NCI-H345 treated with DMSO at 0.1 percent for 48 hours (cell line): ENCODE measurements around the gene HBB.
"Not testable (repeated sequence)": the region's sequence is repeated elsewhere in the genome, so short reads cannot be mapped to it uniquely, and the experiment has no call there.

Experiments used
- DNase-seq: peaks from one replicate; lab custom pipeline; 2025; ENCODE audit not compliant: unreplicated experiment; lab: John Stamatoyannopoulos, UW

HBB gene

GRCh38 chr11:5226732-5227310 lies at the start of gene HBB:
HBB (minus strand) TSS chr11:5227071; CDS start chr11:5227021, 50 bp downstream.
- DNase-seq, result peak; percentile 82

DNA sequence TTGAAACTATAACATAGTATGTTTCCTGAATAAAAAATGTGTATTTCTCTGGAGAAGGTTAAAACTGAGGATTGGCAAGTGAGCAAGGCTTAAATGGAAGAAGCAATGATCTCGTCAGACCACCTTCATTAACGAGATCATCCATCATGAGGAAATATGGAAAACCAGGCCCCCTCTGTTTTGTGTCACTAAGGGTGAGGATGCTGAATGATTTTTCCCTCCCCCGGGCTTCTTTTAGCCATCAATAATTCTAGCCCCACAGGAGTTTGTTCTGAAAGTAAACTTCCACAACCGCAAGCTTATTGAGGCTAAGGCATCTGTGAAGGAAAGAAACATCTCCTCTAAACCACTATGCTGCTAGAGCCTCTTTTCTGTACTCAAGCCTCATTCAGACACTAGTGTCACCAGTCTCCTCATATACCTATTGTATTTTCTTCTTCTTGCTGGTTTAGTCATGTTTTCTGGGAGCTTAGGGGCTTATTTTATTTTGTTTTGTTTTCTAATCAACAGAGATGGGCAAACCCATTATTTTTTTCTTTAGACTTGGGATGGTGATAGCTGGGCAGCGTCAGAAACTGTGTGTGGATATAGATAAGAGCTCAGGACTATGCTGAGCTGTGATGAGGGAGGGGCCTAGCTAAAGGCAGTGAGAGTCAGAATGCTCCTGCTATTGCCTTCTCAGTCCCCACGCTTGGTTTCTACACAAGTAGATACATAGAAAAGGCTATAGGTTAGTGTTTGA lies 48.7 kb upstream of the HBB start:
- no peak for DNase-seq

DNA sequence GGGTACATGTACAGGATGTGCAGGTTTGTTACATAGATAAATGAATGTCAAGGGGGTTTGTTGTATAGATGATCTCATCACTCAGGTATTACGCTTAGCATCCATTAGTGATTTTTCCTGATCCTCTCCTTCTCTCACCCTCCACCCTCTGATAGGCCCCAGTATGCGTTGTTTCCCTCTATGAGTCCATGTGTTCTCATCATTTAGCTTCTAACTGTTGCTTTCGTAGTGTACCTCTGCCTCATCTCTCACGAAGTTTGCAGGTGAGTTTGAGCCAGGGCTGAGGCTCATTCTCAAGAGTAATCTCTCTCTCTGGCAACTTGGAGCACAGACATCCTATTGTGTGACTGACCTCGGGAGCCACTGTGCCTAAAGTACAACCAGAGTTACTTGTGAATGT lies 47.5 kb upstream of the HBB start:
- no peak for DNase-seq

- DNase-seq, result no peak
Measured at GRCh38 chr11:5272395-5273017, 45.6 kb upstream of the HBB start.

- no peak for DNase-seq
Measured at GRCh38 chr11:5269715-5270147, 42.9 kb upstream of the HBB start, which contains the start of gene HBE1. HBE1 (minus strand) TSS chr11:5269945; CDS start chr11:5269890, 55 bp downstream.

- DNase-seq, result no peak
Measured at GRCh38 chr11:5267033-5267563, 40.2 kb upstream of the HBB start.

GRCh38 chr11:5266609-5267008 lies 39.7 kb upstream of the HBB start:
- DNase-seq, result no peak

DNA sequence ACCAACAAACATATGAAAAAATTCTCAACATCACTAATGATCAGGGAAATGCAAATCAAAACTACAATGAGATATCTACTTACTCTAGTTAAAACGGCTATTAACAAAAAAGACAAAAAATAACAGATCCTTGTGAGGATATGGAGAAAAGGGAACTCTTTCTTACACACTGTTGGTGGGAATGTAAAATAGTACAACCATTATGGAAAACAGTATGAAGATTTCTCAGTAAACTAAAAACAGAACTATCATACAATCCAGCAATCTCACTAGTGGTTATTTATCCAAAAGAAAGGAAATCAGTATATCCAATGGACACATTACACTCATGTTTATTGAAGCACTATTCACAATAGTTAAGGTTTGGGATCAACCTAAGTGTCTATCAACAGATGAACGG lies 39.0 kb upstream of the HBB start:
- DNase-seq, result no peak

DNA sequence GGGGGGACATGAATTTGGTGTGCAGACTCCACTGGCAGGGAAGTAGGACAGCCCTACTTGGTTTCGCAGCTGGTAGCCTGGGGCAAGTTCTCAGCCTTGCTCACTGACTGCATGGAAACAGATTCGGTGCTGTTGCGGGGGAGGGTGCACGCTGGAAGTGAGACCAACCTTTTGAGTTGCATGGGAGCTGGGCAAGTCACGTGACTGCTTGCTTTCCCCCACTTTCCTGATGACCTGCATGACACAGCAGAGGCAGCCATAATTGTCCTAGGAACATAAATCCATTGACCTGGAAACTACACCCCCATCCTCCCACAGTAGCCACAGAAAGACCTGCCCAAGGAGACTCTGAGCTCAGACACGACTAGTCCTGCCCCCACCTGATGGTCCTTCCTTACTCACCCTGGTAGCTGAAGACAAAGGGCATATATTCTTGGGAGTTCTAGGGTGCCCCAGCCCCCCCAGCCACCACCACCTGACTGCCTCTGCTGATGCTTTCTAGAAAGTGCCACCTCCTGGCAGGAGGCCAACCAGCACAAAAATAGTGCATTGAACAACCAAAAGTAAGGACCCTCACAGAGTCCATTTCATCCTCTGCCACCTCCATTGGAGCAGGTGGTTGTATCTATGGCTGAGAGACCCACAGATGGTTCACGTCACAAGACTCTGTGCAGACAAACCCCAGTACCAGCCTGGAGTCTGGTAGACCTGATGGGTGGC lies 31.8 kb upstream of the HBB start:
- DNase-seq, result no peak

DNA sequence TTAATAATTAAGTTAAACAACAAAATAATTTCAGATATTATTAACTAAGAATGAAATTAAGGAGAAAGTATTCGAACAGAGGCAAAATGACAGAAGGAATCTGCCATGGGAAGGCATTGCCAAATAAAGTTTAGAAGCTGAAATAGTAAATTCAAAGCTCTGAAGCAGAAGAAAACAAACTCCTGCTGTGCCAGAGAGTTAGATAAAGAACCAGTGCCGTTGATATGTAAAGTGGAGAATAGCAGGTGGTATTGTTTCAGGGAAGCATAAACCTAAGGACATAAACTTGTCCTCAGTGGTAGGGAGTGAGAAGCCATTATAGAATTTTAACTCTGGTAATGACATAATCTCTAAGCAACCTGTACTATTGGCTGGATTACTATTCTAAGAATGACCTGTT lies 30.4 kb upstream of the HBB start:
- DNase-seq, result no peak

DNA sequence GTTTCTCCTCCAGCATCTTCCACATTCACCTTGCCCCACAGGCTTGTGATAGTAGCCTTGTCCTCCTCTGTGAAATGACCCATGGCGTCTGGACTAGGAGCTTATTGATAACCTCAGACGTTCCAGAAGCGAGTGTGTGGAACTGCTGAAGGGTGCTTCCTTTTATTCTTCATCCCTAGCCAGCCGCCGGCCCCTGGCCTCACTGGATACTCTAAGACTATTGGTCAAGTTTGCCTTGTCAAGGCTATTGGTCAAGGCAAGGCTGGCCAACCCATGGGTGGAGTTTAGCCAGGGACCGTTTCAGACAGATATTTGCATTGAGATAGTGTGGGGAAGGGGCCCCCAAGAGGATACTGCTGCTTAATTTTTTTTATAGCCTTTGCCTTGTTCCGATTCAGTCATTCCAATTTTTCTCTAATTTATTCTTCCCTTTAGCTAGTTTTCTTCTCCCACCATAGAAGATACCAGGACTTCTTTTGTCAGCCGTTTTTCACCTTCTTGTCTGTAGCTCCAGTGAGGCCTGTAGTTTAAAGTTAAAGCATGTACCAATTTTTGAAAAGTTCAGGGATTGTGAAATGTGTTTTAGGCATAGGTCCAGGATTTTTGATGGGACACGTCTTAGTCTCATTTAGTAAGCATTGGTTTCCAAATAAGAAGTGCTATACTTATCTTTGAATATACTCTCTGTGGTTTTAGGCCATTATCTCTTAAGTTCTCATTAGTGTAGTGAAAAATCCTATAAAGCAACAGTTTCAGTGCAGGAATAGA lies 28.0 kb upstream of the HBB start, which contains the start of gene HBG2:
TSS of gene HBG2 (minus strand) at position 136 of the 768 bp plus-strand sequence. CDS start at position 83, 53 bp downstream.
- not testable (repeated sequence) for DNase-seq

- DNase-seq, result not testable (repeated sequence)
Measured at GRCh38 chr11:5254023-5254422, 27.2 kb upstream of the HBB start.

DNA sequence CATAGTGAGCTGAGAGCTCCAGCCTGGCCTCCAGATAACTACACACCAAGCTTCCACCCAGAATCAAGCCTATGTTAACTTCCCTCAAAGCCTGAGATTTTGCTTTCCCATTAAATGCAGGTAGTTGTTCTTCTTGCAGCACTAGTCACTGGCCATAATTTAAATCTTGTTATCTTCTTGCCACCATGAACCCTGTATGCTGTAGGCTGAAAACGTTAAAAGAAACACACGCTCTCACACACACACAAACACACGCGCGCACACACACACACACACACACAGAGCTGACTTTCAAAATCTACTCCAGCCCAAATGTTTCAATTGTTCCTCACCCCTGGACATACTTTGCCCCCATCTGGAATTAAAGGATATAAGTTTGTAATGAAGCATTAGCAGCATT lies 26.6 kb upstream of the HBB start:
- DNase-seq, result not testable (repeated sequence)

DNA sequence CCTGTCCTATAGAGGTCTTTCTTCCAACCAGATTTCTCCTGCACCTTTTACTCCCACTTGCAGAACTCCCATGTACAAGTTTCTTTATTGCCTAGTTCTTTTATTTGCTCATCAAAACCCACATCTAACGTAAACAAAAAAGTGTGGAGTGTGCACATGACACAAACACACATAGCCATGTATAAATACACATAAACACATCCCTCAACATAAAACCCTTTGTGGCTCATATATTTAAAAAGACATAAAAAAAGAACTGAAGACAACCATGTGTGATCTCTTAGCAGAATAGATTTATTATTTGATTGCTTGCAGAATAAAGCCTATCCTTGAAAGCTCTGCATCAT lies 26.0 kb upstream of the HBB start:
- no peak for DNase-seq

DNA sequence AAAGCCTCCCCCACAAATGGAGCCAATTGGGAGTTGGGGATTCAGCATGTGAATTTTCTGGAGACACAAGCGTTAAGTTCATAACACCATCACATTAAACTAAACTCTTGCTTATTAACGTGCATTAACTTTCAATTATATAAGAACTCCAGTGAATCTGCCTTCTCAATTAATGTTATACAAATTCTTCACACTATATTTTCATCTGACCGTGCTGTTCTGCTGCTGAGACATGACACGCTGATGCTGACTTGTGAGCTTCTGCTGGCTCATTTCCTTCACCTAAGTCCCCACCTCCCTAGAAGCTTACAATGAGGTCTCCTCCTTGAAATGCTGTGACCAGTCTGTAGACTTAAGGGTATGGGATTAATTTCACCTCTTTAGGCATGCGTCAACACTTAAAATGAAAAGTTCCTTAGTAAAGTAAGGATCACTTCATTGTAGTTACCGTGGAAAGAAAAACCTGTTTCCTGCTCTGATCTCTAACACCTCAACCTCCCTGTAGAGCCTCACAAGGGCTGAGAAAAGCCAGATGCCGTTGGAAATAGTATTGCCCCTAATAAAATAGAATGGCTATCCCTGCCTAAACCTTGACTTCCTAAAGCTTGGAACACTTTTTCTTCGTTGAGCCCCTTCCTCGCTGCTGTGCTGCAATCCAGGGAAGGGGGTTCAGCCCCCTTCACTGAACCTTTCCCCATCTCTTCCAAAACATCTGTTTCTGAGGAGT lies 25.5 kb upstream of the HBB start:
- DNase-seq, result no peak

DNA sequence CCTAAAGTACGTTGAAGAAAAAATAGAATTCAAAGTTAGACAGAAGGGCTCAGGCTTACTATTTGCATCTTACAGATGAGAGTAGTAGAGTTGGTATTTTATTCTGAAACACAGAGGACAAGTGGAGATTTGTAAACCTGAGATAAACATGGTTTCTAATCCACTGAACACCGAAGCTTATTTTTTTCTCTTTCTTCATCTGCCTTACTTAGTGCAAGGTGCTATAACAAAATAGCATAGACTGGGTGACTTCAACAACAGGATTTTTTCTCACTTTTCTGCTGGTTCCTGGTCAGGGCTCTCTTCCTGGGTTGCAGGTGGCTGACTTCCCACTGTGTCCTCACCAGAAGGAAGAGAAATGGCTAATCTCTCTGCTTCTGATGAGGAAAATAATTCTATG lies 24.9 kb upstream of the HBB start:
- DNase-seq, result no peak

GRCh38 chr11:5250543-5251204 lies 23.8 kb upstream of the HBB start:
- DNase-seq, result no peak

GRCh38 chr11:5249807-5250396 lies 23.0 kb upstream of the HBB start, which contains the start of gene HBG1:
HBG1 (minus strand) TSS chr11:5249857; CDS start chr11:5249804, 53 bp downstream.
- DNase-seq, result not testable (repeated sequence)

DNA sequence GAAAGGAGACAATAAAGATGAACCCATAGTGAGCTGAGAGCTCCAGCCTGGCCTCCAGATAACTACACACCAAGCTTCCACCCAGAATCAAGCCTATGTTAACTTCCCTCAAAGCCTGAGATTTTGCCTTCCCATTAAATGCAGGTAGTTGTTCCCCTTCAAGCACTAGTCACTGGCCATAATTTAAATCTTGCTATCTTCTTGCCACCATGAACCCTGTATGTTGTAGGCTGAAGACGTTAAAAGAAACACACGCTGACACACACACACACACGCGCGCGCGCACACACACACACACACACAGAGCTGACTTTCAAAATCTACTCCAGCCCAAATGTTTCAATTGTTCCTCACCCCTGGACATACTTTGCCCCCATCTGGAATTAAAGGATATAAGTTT lies 21.6 kb upstream of the HBB start:
- DNase-seq, result not testable (repeated sequence)
